Measurements from ENCODE around the gene MIPEP.

The MIPEP gene

DNA sequence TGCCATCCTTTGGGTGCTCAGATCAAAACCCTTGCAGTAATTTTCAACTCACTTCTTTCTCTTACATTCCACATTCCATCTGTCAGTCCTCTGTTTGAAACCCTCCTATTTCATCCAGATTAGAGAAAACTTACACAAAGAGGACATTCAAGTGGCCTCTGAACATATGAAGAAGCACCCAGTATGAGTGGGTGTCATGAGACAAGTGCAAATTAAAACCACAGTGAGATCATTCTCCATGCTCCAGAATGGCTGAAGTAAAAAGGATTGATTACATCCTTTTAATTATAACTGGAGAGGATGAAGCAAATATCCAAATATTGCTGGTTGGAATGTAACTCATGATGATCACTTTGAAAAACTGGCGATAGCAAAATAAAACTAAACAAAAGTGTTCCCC is 96.5 kb downstream of the MIPEP start:
- CTCF ChIA-PET, result no interaction called here
- POLR2A ChIA-PET, result no interaction called here
- H3K36me3 ChIP-seq (ENCODE audit: control insufficient read depth in 2 of 2, insufficient read depth in 1 of 2, low read length in 2 of 2), result no peaks in the 10 kb centered on the region
- no peak overlapping the region for H3K27ac ChIP-seq (ENCODE audit: extremely low read depth, low read depth, low read length)
- no peaks in the 10 kb centered on the region for H3K9me3 ChIP-seq (ENCODE audit: control insufficient read depth, insufficient read depth, low read depth, low read length)
- H3K4me3 ChIP-seq (ENCODE audit: low read depth, low read length), result no peak overlapping the region
- peaks cover 7% of the 10 kb centered on the region for H3K4me1 ChIP-seq (ENCODE audit: control insufficient read depth, insufficient read depth, low read length)
- no peak for TF ChIP-seq ZBTB7A (tag by site-specific recombination; IDR thresholded peaks at IDR 0.05; ENCODE audit: low read depth)
- TF ChIP-seq ZNF76 (tag by site-specific recombination; IDR thresholded peaks at IDR 0.05; ENCODE audit: borderline replicate concordance, low read depth), result no peak
- no peak for TF ChIP-seq SP2 (tag by site-specific recombination; IDR thresholded peaks at IDR 0.05)
- TF ChIP-seq KLF7 (tag by site-specific recombination; IDR thresholded peaks at IDR 0.05; ENCODE audit: borderline replicate concordance), result no peak
- TF ChIP-seq, protein P1, sequence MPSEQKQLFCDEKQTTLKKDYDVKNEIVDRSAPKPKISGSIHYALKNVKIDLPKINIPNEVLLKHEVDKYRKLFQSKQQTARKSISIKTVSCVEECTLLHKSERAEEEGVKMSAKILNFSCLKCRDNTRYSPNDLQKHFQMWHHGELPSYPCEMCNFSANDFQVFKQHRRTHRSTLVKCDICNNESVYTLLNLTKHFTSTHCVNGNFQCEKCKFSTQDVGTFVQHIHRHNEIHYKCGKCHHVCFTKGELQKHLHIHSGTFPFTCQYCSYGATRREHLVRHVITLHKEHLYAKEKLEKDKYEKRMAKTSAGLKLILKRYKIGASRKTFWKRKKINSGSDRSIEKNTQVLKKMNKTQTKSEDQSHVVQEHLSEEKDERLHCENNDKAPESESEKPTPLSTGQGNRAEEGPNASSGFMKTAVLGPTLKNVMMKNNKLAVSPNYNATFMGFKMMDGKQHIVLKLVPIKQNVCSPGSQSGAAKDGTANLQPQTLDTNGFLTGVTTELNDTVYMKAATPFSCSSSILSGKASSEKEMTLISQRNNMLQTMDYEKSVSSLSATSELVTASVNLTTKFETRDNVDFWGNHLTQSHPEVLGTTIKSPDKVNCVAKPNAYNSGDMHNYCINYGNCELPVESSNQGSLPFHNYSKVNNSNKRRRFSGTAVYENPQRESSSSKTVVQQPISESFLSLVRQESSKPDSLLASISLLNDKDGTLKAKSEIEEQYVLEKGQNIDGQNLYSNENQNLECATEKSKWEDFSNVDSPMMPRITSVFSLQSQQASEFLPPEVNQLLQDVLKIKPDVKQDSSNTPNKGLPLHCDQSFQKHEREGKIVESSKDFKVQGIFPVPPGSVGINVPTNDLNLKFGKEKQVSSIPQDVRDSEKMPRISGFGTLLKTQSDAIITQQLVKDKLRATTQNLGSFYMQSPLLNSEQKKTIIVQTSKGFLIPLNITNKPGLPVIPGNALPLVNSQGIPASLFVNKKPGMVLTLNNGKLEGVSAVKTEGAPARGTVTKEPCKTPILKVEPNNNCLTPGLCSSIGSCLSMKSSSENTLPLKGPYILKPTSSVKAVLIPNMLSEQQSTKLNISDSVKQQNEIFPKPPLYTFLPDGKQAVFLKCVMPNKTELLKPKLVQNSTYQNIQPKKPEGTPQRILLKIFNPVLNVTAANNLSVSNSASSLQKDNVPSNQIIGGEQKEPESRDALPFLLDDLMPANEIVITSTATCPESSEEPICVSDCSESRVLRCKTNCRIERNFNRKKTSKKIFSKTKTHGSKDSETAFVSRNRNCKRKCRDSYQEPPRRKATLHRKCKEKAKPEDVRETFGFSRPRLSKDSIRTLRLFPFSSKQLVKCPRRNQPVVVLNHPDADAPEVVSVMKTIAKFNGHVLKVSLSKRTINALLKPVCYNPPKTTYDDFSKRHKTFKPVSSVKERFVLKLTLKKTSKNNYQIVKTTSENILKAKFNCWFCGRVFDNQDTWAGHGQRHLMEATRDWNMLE (tag by site-specific recombination; conservative IDR thresholded peaks at IDR 0.05; ENCODE audit: low read depth), result no peak
- no peak for TF ChIP-seq ZNF768 (tag by site-specific recombination; IDR thresholded peaks at IDR 0.05)
- TF ChIP-seq SP7 (tag by site-specific recombination; IDR thresholded peaks at IDR 0.05), result no peak
- no peak for TF ChIP-seq ZNF624 (tag by site-specific recombination; IDR thresholded peaks at IDR 0.05)
- TF ChIP-seq, protein P2, sequence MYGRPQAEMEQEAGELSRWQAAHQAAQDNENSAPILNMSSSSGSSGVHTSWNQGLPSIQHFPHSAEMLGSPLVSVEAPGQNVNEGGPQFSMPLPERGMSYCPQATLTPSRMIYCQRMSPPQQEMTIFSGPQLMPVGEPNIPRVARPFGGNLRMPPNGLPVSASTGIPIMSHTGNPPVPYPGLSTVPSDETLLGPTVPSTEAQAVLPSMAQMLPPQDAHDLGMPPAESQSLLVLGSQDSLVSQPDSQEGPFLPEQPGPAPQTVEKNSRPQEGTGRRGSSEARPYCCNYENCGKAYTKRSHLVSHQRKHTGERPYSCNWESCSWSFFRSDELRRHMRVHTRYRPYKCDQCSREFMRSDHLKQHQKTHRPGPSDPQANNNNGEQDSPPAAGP (tag by site-specific recombination; IDR thresholded peaks at IDR 0.05), result no peak
- TF ChIP-seq ZNF350 (tag by site-specific recombination; IDR thresholded peaks at IDR 0.05), result no peak
- no peak for TF ChIP-seq ZNF585B (tag by site-specific recombination; IDR thresholded peaks at IDR 0.05)
- TF ChIP-seq WT1 (tag by site-specific recombination; IDR thresholded peaks at IDR 0.05), result no peak
- TF ChIP-seq ZNF654 (tag by site-specific recombination; IDR thresholded peaks at IDR 0.05; ENCODE audit: low read depth), result no peak
- no peak for TF ChIP-seq ZNF707 (tag by site-specific recombination; IDR thresholded peaks at IDR 0.05)
- no peak for TF ChIP-seq GFI1B (tag by site-specific recombination; IDR thresholded peaks at IDR 0.05)
- TF ChIP-seq ZFHX2 (tag by site-specific recombination; conservative IDR thresholded peaks at IDR 0.05), result no peak

DNA sequence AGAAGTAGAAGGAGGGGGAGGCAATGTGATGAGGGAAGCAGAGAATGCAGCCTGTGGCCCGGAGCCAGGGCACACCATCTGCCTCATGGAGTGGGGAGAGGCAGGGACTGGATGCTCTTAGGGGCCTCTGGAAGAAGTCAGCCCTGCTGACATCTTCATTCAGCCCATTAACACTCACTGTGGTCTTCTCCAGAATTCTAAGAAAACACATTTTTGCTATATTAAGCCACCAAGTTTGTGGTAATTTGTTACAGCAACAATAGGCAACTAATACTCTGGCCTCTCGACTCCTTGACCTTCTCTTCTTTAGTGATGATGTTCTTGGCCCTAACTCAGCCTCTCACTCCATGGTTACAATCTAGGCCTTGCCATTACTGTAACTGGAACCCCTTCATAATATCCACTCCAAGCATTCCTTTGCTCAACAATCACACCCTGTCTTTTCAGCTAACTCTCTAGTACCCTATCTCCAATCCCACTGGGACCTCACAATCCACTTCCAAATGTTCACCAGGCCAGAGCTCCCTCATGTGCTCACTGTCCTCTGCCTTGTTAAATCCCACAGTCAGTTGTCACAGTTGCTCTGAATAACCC is 98.5 kb downstream of the MIPEP start:
- CTCF ChIA-PET, result no interaction called here
- H3K27ac ChIP-seq (ENCODE audit: extremely low read depth, low read depth, low read length), result no peak overlapping the region
- H3K36me3 ChIP-seq (ENCODE audit: control insufficient read depth in 2 of 2, insufficient read depth in 1 of 2, low read length in 2 of 2), result no peaks in the 10 kb centered on the region
- H3K9me3 ChIP-seq (ENCODE audit: control insufficient read depth, insufficient read depth, low read depth, low read length), result no peaks in the 10 kb centered on the region
- TF ChIP-seq ZNF169 (tag by site-specific recombination; IDR thresholded peaks at IDR 0.05), result no peak
- POLR2A ChIA-PET, result no interaction called here
- H3K4me3 ChIP-seq (ENCODE audit: low read depth, low read length), result no peak overlapping the region
- H3K4me1 ChIP-seq (ENCODE audit: control insufficient read depth, insufficient read depth, low read length), result peaks cover 7% of the 10 kb centered on the region

All from HEK293 (cell line).